ENCODE data around the gene SLC7A14.

DNA sequence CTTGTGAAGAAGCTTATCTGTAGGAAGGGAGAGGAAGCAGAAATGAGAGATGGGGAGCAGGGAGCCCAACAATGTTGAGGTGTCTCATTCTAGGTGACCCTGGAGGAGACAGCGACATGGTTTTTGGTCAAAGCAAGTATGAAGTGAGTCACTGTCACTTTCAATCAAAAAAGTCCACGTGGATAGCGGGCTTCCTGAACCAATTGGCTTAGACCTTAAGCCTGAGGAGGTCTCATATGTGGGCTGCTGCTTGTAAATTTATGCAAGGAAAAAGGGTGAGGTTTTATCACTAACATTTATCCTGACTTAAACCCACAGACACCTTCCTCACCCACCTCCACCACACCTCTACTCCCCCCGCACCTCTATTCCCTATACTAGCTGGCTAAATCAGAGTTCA, 144.5 kb downstream of the SLC7A14 start:
- TF ChIP-seq, protein P1, sequence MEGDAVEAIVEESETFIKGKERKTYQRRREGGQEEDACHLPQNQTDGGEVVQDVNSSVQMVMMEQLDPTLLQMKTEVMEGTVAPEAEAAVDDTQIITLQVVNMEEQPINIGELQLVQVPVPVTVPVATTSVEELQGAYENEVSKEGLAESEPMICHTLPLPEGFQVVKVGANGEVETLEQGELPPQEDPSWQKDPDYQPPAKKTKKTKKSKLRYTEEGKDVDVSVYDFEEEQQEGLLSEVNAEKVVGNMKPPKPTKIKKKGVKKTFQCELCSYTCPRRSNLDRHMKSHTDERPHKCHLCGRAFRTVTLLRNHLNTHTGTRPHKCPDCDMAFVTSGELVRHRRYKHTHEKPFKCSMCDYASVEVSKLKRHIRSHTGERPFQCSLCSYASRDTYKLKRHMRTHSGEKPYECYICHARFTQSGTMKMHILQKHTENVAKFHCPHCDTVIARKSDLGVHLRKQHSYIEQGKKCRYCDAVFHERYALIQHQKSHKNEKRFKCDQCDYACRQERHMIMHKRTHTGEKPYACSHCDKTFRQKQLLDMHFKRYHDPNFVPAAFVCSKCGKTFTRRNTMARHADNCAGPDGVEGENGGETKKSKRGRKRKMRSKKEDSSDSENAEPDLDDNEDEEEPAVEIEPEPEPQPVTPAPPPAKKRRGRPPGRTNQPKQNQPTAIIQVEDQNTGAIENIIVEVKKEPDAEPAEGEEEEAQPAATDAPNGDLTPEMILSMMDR (IDR thresholded peaks at IDR 0.05): no peak
- TF ChIP-seq POLR2A (IDR thresholded peaks at IDR 0.05) (no peak), POLR2AphosphoS5 (IDR thresholded peaks at IDR 0.05) (no peak)
